ENCODE measurements around the gene ZBTB8A.

Gene ZBTB8A

DNA sequence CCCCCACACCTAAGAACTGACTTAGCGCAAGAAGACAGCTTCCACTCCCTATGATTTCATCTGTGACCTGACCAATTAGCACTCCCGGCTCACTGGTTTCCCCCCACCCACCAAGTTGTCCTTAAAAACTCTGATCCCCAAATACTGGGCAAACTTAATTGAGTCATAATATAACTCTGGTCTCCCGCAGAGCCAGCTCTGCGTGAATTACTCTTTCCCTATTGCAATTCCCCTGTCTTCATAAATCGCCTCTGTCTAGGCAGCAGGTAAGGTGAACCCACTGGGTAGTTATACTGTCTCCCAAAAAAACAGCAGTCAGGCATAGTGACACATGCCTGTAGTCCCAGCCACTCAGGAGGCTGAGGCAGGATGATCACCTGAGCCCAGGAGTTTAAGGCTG is 74.2 kb downstream of the ZBTB8A start:
- no peak for ATAC-seq

DNA sequence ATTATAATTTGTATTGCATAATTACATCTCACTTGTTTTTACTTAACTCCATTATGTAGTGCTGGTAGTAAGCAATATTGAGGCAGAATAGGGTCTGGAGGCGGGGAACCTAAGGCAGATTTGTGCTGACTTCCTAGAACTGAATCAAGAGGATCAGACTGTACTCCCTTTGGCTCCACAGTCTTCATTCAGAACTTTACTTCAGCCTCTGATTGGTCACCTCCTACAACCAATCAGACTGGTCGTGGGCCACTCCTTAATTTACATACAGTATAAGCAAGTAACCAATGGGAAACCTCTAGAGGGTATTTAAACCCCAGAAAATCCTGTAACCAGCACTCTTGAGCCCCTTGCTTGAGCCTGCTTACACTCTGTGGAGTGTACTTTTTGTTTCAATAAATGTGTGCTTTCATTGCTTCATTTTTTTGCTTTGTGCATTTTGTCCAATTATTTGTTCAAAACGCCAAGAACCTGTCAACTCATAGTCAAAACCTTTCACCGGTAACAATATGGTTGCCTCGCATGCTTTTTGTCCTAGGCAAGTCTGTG is 79.5 kb downstream of the ZBTB8A start:
- TF ChIP-seq GLIS3 (CRISPR knock-in tag; IDR thresholded peaks at IDR 0.05) (no peak), PPARA (CRISPR knock-in tag; IDR thresholded peaks at IDR 0.05; ENCODE audit: borderline replicate concordance) (no peak), ZFP30 (CRISPR knock-in tag; IDR thresholded peaks at IDR 0.05) (no peak), RARB (CRISPR knock-in tag; IDR thresholded peaks at IDR 0.05) (no peak), ZNF70 (CRISPR knock-in tag; IDR thresholded peaks at IDR 0.05) (no peak), TOX (CRISPR knock-in tag; IDR thresholded peaks at IDR 0.05; ENCODE audit: borderline replicate concordance) (no peak), ZC3H10 (CRISPR knock-in tag; IDR thresholded peaks at IDR 0.05) (no peak), OSR1 (CRISPR knock-in tag; IDR thresholded peaks at IDR 0.05) (no peak), CSDC2 (CRISPR knock-in tag; IDR thresholded peaks at IDR 0.05) (no peak), ZNF8 (CRISPR knock-in tag; IDR thresholded peaks at IDR 0.05) (no peak), ARNTL (CRISPR knock-in tag; IDR thresholded peaks at IDR 0.05; ENCODE audit: borderline replicate concordance, low read depth) (no peak), ZNF565 (CRISPR knock-in tag; conservative IDR thresholded peaks at IDR 0.05; ENCODE audit: low read depth) (no peak), ISL1 (CRISPR knock-in tag; IDR thresholded peaks at IDR 0.05) (no peak)
- TF ChIP-seq, protein P1, sequence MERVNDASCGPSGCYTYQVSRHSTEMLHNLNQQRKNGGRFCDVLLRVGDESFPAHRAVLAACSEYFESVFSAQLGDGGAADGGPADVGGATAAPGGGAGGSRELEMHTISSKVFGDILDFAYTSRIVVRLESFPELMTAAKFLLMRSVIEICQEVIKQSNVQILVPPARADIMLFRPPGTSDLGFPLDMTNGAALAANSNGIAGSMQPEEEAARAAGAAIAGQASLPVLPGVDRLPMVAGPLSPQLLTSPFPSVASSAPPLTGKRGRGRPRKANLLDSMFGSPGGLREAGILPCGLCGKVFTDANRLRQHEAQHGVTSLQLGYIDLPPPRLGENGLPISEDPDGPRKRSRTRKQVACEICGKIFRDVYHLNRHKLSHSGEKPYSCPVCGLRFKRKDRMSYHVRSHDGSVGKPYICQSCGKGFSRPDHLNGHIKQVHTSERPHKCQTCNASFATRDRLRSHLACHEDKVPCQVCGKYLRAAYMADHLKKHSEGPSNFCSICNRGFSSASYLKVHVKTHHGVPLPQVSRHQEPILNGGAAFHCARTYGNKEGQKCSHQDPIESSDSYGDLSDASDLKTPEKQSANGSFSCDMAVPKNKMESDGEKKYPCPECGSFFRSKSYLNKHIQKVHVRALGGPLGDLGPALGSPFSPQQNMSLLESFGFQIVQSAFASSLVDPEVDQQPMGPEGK (CRISPR knock-in tag; IDR thresholded peaks at IDR 0.05; ENCODE audit: borderline replicate concordance), result no peak
- TF ChIP-seq, protein P2, sequence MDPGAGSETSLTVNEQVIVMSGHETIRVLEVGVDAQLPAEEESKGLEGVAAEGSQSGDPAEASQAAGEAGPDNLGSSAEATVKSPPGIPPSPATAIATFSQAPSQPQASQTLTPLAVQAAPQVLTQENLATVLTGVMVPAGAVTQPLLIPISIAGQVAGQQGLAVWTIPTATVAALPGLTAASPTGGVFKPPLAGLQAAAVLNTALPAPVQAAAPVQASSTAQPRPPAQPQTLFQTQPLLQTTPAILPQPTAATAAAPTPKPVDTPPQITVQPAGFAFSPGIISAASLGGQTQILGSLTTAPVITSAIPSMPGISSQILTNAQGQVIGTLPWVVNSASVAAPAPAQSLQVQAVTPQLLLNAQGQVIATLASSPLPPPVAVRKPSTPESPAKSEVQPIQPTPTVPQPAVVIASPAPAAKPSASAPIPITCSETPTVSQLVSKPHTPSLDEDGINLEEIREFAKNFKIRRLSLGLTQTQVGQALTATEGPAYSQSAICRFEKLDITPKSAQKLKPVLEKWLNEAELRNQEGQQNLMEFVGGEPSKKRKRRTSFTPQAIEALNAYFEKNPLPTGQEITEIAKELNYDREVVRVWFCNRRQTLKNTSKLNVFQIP (CRISPR knock-in tag; IDR thresholded peaks at IDR 0.05; ENCODE audit: borderline replicate concordance, low read depth), result no peak
- TF ChIP-seq, protein P3, sequence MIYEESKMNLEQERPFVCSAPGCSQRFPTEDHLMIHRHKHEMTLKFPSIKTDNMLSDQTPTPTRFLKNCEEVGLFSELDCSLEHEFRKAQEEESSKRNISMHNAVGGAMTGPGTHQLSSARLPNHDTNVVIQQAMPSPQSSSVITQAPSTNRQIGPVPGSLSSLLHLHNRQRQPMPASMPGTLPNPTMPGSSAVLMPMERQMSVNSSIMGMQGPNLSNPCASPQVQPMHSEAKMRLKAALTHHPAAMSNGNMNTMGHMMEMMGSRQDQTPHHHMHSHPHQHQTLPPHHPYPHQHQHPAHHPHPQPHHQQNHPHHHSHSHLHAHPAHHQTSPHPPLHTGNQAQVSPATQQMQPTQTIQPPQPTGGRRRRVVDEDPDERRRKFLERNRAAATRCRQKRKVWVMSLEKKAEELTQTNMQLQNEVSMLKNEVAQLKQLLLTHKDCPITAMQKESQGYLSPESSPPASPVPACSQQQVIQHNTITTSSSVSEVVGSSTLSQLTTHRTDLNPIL (CRISPR knock-in tag; IDR thresholded peaks at IDR 0.05; ENCODE audit: low read depth), result no peak

More for the DNA sequence above, 74.2 kb downstream of the ZBTB8A start:
- TF ChIP-seq RARB (CRISPR knock-in tag; IDR thresholded peaks at IDR 0.05), result no peak
- TF ChIP-seq, protein P4, sequence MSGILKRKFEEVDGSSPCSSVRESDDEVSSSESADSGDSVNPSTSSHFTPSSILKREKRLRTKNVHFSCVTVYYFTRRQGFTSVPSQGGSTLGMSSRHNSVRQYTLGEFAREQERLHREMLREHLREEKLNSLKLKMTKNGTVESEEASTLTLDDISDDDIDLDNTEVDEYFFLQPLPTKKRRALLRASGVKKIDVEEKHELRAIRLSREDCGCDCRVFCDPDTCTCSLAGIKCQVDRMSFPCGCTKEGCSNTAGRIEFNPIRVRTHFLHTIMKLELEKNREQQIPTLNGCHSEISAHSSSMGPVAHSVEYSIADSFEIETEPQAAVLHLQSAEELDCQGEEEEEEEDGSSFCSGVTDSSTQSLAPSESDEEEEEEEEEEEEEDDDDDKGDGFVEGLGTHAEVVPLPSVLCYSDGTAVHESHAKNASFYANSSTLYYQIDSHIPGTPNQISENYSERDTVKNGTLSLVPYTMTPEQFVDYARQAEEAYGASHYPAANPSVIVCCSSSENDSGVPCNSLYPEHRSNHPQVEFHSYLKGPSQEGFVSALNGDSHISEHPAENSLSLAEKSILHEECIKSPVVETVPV (CRISPR knock-in tag; IDR thresholded peaks at IDR 0.05), result no peak
- TF ChIP-seq ZFP3 (CRISPR knock-in tag; IDR thresholded peaks at IDR 0.05), result no peak
- no peak for TF ChIP-seq PPARA (CRISPR knock-in tag; IDR thresholded peaks at IDR 0.05; ENCODE audit: borderline replicate concordance)
- TF ChIP-seq TCF4 (CRISPR knock-in tag; IDR thresholded peaks at IDR 0.05; ENCODE audit: borderline replicate concordance), result no peak
- TF ChIP-seq, protein P2 (CRISPR knock-in tag; IDR thresholded peaks at IDR 0.05; ENCODE audit: borderline replicate concordance, low read depth), result no peak
- TF ChIP-seq, protein P3 (CRISPR knock-in tag; IDR thresholded peaks at IDR 0.05; ENCODE audit: low read depth), result no peak
- TF ChIP-seq ISL1 (CRISPR knock-in tag; IDR thresholded peaks at IDR 0.05), result no peak
- TF ChIP-seq CSDC2 (CRISPR knock-in tag; IDR thresholded peaks at IDR 0.05), result no peak
- no peak for TF ChIP-seq OSR1 (CRISPR knock-in tag; IDR thresholded peaks at IDR 0.05)
- no peak for TF ChIP-seq ZFP30 (CRISPR knock-in tag; IDR thresholded peaks at IDR 0.05)
- TF ChIP-seq, protein P5, sequence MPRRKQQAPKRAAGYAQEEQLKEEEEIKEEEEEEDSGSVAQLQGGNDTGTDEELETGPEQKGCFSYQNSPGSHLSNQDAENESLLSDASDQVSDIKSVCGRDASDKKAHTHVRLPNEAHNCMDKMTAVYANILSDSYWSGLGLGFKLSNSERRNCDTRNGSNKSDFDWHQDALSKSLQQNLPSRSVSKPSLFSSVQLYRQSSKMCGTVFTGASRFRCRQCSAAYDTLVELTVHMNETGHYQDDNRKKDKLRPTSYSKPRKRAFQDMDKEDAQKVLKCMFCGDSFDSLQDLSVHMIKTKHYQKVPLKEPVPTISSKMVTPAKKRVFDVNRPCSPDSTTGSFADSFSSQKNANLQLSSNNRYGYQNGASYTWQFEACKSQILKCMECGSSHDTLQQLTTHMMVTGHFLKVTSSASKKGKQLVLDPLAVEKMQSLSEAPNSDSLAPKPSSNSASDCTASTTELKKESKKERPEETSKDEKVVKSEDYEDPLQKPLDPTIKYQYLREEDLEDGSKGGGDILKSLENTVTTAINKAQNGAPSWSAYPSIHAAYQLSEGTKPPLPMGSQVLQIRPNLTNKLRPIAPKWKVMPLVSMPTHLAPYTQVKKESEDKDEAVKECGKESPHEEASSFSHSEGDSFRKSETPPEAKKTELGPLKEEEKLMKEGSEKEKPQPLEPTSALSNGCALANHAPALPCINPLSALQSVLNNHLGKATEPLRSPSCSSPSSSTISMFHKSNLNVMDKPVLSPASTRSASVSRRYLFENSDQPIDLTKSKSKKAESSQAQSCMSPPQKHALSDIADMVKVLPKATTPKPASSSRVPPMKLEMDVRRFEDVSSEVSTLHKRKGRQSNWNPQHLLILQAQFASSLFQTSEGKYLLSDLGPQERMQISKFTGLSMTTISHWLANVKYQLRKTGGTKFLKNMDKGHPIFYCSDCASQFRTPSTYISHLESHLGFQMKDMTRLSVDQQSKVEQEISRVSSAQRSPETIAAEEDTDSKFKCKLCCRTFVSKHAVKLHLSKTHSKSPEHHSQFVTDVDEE (CRISPR knock-in tag; IDR thresholded peaks at IDR 0.05), result no peak
- TF ChIP-seq GLIS3 (CRISPR knock-in tag; IDR thresholded peaks at IDR 0.05), result no peak

More for the DNA sequence above, 79.5 kb downstream of the ZBTB8A start:
- 0 out of 3 replicates have a peak, but pooled peaks have one; percentile 32 for ATAC-seq

All from SK-N-SH treated with all-trans-retinoic acid at 6 μM for 48 hours (cell line).